ENCODE measurements around the gene HOOK2. TPM values are rescaled to one million over a fixed set of nuclear protein-coding genes. Genes with fewer than 3 reads are reported as not detected.
A peak's percentile ranks its signal among the peaks of the same experiment; 100 is the strongest.

HOOK2 gene
- total and polyA plus RNA-seq, 2 of the 13 experiments (the other 11 are each of a cell fraction or from before 2014, with no cell fraction given) = 9.2 to 12.9 TPM

DNA sequence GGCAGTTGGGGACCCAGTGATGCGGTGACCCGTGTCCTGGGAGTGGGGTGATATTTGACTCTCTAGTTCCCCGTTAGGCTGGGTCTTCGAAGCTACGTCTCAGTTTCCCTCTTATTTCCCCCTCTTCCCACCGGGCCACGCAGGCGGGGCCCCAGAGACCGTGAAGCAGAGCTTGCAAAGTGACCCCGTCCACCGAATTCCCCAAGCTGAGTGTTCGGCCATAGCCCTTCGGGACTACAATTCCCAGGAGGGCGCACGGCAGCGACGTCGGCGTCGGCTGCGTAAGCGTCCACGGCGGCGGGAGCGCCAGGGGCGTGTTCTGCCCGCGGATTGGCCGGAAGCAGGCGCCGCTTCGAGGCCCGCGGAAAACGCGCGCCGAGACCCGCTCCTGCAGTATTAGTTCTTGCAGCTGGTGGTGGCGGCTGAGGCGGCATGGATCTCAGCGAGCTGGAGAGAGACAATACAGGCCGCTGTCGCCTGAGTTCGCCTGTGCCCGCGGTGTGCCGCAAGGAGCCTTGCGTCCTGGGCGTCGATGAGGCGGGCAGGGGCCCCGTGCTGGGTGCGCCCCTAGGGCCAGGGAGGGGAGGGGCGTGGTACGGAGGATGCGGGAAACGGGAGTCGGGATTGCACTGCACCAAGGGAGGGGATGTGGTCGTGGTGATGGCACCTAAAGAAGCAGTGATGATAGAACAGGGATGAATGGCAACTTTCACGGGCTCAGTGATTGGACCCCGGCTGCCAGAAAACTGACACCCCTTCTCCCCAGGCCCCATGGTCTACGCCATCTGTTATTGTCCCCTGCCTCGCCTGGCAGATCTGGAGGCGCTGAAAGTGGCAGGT is 31.1 kb upstream of the HOOK2 start, which contains the start of gene RNASEH2A (continued):
- TF ChIP-seq, protein P1, sequence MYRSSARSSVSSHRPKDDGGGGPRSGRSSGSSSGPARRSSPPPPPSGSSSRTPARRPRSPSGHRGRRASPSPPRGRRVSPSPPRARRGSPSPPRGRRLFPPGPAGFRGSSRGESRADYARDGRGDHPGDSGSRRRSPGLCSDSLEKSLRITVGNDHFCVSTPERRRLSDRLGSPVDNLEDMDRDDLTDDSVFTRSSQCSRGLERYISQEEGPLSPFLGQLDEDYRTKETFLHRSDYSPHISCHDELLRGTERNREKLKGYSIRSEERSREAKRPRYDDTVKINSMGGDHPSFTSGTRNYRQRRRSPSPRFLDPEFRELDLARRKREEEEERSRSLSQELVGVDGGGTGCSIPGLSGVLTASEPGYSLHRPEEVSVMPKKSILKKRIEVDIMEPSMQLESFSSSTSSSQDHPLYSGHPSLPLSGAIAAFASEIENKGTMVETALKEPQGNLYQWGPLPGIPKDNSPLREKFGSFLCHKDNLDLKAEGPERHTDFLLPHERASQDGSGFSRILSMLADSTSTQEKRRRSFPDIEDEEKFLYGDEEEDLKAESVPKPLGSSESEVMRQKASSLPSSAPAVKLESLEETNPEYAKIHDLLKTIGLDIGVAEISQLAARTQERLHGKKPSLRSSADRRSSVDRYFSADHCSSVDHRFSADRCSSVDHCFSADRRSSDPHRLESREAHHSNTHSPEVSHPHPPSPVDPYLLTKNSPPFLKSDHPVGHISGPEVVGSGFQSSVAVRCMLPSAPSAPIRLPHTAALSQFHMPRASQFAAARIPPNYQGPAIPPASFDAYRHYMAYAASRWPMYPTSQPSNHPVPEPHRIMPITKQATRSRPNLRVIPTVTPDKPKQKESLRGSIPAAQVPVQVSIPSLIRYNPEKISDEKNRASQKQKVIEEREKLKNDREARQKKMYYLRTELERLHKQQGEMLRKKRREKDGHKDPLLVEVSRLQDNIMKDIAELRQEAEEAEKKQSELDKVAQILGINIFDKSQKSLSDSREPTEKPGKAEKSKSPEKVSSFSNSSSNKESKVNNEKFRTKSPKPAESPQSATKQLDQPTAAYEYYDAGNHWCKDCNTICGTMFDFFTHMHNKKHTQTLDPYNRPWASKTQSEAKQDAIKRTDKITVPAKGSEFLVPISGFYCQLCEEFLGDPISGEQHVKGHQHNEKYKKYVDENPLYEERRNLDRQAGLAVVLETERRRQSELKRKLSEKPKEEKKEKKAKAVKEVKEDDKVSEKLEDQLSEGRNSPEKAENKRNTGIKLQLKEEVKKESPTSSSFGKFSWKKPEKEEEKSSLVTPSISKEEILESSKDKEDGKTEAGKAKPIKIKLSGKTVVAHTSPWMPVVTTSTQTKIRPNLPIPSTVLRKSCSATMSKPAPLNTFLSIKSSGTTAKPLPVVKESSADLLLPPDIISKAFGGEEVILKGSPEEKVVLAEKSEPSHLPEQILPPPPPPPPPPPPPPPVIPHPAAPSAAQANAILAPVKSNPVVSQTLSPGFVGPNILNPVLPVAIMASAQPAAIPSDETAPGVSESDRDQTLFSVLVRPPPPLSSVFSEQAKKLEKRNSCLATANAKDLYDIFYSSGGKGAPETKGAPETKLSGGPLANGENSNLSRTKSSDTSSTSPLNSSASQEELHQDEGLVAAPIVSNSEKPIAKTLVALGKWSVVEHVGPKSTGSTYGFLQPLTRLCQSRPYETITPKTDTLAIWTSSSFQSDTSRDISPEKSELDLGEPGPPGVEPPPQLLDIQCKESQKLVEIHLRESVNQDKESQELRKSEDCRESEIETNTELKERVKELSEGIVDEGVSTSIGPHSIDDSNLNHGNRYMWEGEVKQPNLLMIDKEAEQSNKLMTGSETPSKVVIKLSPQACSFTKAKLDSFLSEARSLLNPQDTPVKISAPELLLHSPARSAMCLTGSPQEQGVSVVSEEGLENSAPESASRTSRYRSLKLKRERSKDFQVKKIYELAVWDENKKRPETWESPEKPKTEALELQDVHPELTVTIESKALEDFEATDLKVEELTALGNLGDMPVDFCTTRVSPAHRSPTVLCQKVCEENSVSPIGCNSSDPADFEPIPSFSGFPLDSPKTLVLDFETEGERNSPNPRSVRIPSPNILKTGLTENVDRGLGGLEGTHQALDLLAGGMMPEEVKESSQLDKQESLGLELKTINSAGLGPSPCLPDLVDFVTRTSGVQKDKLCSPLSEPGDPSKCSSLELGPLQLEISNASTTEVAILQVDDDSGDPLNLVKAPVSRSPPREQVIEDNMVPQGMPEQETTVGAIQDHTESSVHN (CRISPR knock-in tag; IDR thresholded peaks at IDR 0.05) = 0 out of 2 replicates have a peak, but pooled peaks have one; percentile 41
- TF ChIP-seq BRCA1 (CRISPR knock-in tag; IDR thresholded peaks at IDR 0.05) = 0 out of 2 replicates have a peak, but pooled peaks have one; percentile 76
- peak; percentile 82 for TF ChIP-seq NFYB (CRISPR knock-in tag; IDR thresholded peaks at IDR 0.05)
- peak; percentile 92 for TF ChIP-seq SALL2 (CRISPR knock-in tag; IDR thresholded peaks at IDR 0.05)
- peak; percentile 82; the same call in 1 of the 2 replicates for TF ChIP-seq ZNF788 (CRISPR knock-in tag; IDR thresholded peaks at IDR 0.05; ENCODE audit: borderline replicate concordance)
- TF ChIP-seq ZNF83 (CRISPR knock-in tag; IDR thresholded peaks at IDR 0.05; ENCODE audit: borderline replicate concordance) = no peak; the same call in 1 of the 2 replicates
- TF ChIP-seq, protein P2, sequence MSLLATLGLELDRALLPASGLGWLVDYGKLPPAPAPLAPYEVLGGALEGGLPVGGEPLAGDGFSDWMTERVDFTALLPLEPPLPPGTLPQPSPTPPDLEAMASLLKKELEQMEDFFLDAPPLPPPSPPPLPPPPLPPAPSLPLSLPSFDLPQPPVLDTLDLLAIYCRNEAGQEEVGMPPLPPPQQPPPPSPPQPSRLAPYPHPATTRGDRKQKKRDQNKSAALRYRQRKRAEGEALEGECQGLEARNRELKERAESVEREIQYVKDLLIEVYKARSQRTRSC (CRISPR knock-in tag; IDR thresholded peaks at IDR 0.05; ENCODE audit: low read depth) = peak; percentile 87; the same call in 1 of the 2 replicates
- TF ChIP-seq ZNF441 (CRISPR knock-in tag; IDR thresholded peaks at IDR 0.05; ENCODE audit: borderline replicate concordance) = 0 out of 2 replicates have a peak, but pooled peaks have one; percentile 49
- TF ChIP-seq, protein P3, sequence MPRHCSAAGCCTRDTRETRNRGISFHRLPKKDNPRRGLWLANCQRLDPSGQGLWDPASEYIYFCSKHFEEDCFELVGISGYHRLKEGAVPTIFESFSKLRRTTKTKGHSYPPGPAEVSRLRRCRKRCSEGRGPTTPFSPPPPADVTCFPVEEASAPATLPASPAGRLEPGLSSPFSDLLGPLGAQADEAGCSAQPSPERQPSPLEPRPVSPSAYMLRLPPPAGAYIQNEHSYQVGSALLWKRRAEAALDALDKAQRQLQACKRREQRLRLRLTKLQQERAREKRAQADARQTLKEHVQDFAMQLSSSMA (CRISPR knock-in tag; IDR thresholded peaks at IDR 0.05) = peak; percentile 91
- 0 out of 2 replicates have a peak, but pooled peaks have one; percentile 57 for TF ChIP-seq KLF6 (CRISPR knock-in tag; IDR thresholded peaks at IDR 0.05)
- peak; percentile 73; the same call in 2 of the 3 replicates for TF ChIP-seq MXI1 (IDR thresholded peaks at IDR 0.05; ENCODE audit: borderline replicate concordance, low read depth, low read length)
- peak; percentile 65; the same call in 1 of the 2 replicates for TF ChIP-seq ZNF724P (CRISPR knock-in tag; IDR thresholded peaks at IDR 0.05; ENCODE audit: borderline replicate concordance)
- TF ChIP-seq ZNF225 (CRISPR knock-in tag; IDR thresholded peaks at IDR 0.05) = peak; percentile 62; the same call in 1 of the 2 replicates
- no peak for TF ChIP-seq ZNF382 (CRISPR knock-in tag; IDR thresholded peaks at IDR 0.05; ENCODE audit: borderline replicate concordance)
- no peak for TF ChIP-seq SMARCE1 (IDR thresholded peaks at IDR 0.05; ENCODE audit: borderline replicate concordance)
- TF ChIP-seq, protein P4, sequence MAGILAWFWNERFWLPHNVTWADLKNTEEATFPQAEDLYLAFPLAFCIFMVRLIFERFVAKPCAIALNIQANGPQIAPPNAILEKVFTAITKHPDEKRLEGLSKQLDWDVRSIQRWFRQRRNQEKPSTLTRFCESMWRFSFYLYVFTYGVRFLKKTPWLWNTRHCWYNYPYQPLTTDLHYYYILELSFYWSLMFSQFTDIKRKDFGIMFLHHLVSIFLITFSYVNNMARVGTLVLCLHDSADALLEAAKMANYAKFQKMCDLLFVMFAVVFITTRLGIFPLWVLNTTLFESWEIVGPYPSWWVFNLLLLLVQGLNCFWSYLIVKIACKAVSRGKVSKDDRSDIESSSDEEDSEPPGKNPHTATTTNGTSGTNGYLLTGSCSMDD (CRISPR knock-in tag; IDR thresholded peaks at IDR 0.05) = peak; percentile 81; the same call in 1 of the 2 replicates
- peak; percentile 53; the same call in 1 of the 2 replicates for TF ChIP-seq ZNF329 (CRISPR knock-in tag; IDR thresholded peaks at IDR 0.05; ENCODE audit: low read depth)
- TF ChIP-seq MLLT10 (CRISPR knock-in tag; IDR thresholded peaks at IDR 0.05) = no peak

Data from HepG2 (cell line).